Germinal center (tissue), 1 donor: Measurements from ENCODE around the gene PBOV1.

Source experiments
- DNase-seq: peaks from one replicate; pipeline ENCODE4 v3.0.0; 2012; ENCODE audit warnings: mixed read lengths, low spot score

The PBOV1 gene

GRCh38 chr6:138218449-138218848 lies at the start of gene PBOV1:
Gene PBOV1, minus strand, starts transcription at chr6:138218491. Its CDS starts 96 bp downstream, at chr6:138218395.
- DNase-seq: no peak

- no peak for DNase-seq
Observed at GRCh38 chr6:138266095-138266494, 47.8 kb upstream of the PBOV1 start.

GRCh38 chr6:138264372-138264880 lies 46.1 kb upstream of the PBOV1 start:
- no peak for DNase-seq

GRCh38 chr6:138263963-138264362 lies 45.7 kb upstream of the PBOV1 start:
- DNase-seq: no peak

GRCh38 chr6:138261116-138261780 lies 43.0 kb upstream of the PBOV1 start:
- DNase-seq: no peak

- no peak for DNase-seq
Observed at GRCh38 chr6:138258991-138259390, 40.7 kb upstream of the PBOV1 start.

GRCh38 chr6:138258197-138258596 lies 39.9 kb upstream of the PBOV1 start:
- DNase-seq: no peak

GRCh38 chr6:138257638-138258040 lies 39.3 kb upstream of the PBOV1 start:
- DNase-seq: no peak

- DNase-seq: no peak
Observed at GRCh38 chr6:138255443-138255842, 37.2 kb upstream of the PBOV1 start.

GRCh38 chr6:138253731-138254130 lies 35.4 kb upstream of the PBOV1 start:
- no peak for DNase-seq

GRCh38 chr6:138250513-138251247 lies 32.4 kb upstream of the PBOV1 start:
- no peak for DNase-seq

- no peak for DNase-seq
Observed at GRCh38 chr6:138250053-138250452, 31.8 kb upstream of the PBOV1 start.

- DNase-seq: no peak
Observed at GRCh38 chr6:138248878-138249277, 30.6 kb upstream of the PBOV1 start.

GRCh38 chr6:138248011-138248410 lies 29.7 kb upstream of the PBOV1 start:
- no peak for DNase-seq

- DNase-seq: no peak
Observed at GRCh38 chr6:138246650-138247440, 28.6 kb upstream of the PBOV1 start.

GRCh38 chr6:138245751-138246150 lies 27.5 kb upstream of the PBOV1 start:
- no peak for DNase-seq

- DNase-seq: no peak
Observed at GRCh38 chr6:138242987-138243592, 24.8 kb upstream of the PBOV1 start.

GRCh38 chr6:138241934-138242333 lies 23.6 kb upstream of the PBOV1 start:
- DNase-seq: no peak

- no peak for DNase-seq
Observed at GRCh38 chr6:138241381-138241780, 23.1 kb upstream of the PBOV1 start.

- DNase-seq: no peak
Observed at GRCh38 chr6:138240476-138241245, 22.4 kb upstream of the PBOV1 start.

- no peak for DNase-seq
Observed at GRCh38 chr6:138239774-138240173, 21.5 kb upstream of the PBOV1 start.
